Measurements from ENCODE around the gene MGLL.
A peak's percentile ranks its signal among the peaks of the same experiment; 100 is the strongest.

MGLL gene

GRCh38 chr3:127821394-127821793, 921 bp downstream of the MGLL start:
- Histone ChIP-seq H3K9me3 (no peaks in the 10 kb centered on the region), H3K27me3 (no peaks in the 10 kb centered on the region), H3K36me3 (no peaks in the 10 kb centered on the region), H3K27ac (peak overlapping the region; percentile 62), H3K4me3 (ENCODE audit: low read depth in 1 of 2, low read length in 1 of 2) (no peak overlapping the region), H3K4me1 (ENCODE audit: control insufficient read depth in 1 of 2, insufficient read depth in 1 of 2, low read depth in 1 of 2, low read length in 1 of 2) (peaks cover 57 to 60% of the 10 kb centered on the region in 2 experiments)
- no peak for TF ChIP-seq CTCF (IDR thresholded peaks at IDR 0.05)

- Histone ChIP-seq H3K4me1 (ENCODE audit: control insufficient read depth in 1 of 2, insufficient read depth in 1 of 2, low read depth in 1 of 2, low read length in 1 of 2) (peaks cover 57 to 60% of the 10 kb centered on the region in 2 experiments), H3K9me3 (no peaks in the 10 kb centered on the region), H3K4me3 (ENCODE audit: low read depth in 1 of 2, low read length in 1 of 2) (peak overlapping the region in 1 of 2 experiments; percentile 3), H3K36me3 (no peaks in the 10 kb centered on the region), H3K27ac (peak overlapping the region; percentile 62), H3K27me3 (no peaks in the 10 kb centered on the region)
- TF ChIP-seq CTCF (IDR thresholded peaks at IDR 0.05): no peak
Measured at GRCh38 chr3:127820826-127821313, 1.4 kb downstream of the MGLL start.

GRCh38 chr3:127820221-127820825, 2.0 kb downstream of the MGLL start:
- Histone ChIP-seq H3K27ac (peak overlapping the region; percentile 62), H3K9me3 (no peaks in the 10 kb centered on the region), H3K36me3 (peaks cover 2% of the 10 kb centered on the region), H3K4me1 (ENCODE audit: control insufficient read depth in 1 of 2, insufficient read depth in 1 of 2, low read depth in 1 of 2, low read length in 1 of 2) (peaks cover 57 to 60% of the 10 kb centered on the region in 2 experiments), H3K27me3 (no peaks in the 10 kb centered on the region), H3K4me3 (ENCODE audit: low read depth in 1 of 2, low read length in 1 of 2) (peak overlapping the region in 1 of 2 experiments; percentile 3)
- no peak for TF ChIP-seq CTCF (IDR thresholded peaks at IDR 0.05)

- peaks cover 57 to 60% of the 10 kb centered on the region in 2 experiments for H3K4me1 ChIP-seq (ENCODE audit: control insufficient read depth in 1 of 2, insufficient read depth in 1 of 2, low read depth in 1 of 2, low read length in 1 of 2)
- no peaks in the 10 kb centered on the region for H3K9me3 ChIP-seq
- H3K27me3 ChIP-seq: no peaks in the 10 kb centered on the region
- peak overlapping the region; percentile 62 for H3K27ac ChIP-seq
- no peak for TF ChIP-seq CTCF (IDR thresholded peaks at IDR 0.05)
- H3K36me3 ChIP-seq: peaks cover 8% of the 10 kb centered on the region
- peak overlapping the region in 1 of 2 experiments; percentile 3 for H3K4me3 ChIP-seq (ENCODE audit: low read depth in 1 of 2, low read length in 1 of 2)
Measured at GRCh38 chr3:127819656-127820055, 2.7 kb downstream of the MGLL start.

GRCh38 chr3:127819086-127819485, 3.2 kb downstream of the MGLL start:
- TF ChIP-seq CTCF (IDR thresholded peaks at IDR 0.05): no peak
- Histone ChIP-seq H3K4me1 (ENCODE audit: control insufficient read depth in 1 of 2, insufficient read depth in 1 of 2, low read depth in 1 of 2, low read length in 1 of 2) (peaks cover 56 to 60% of the 10 kb centered on the region in 2 experiments), H3K27ac (no peak overlapping the region), H3K27me3 (no peaks in the 10 kb centered on the region), H3K4me3 (ENCODE audit: low read depth in 1 of 2, low read length in 1 of 2) (no peak overlapping the region), H3K9me3 (no peaks in the 10 kb centered on the region), H3K36me3 (peaks cover 13% of the 10 kb centered on the region)
